K562 (cell line): ENCODE results near the gene SNX9. TPM values are rescaled to one million over a fixed set of nuclear protein-coding genes. Genes with fewer than 3 reads are reported as not detected.

Experiments used
- ATAC-seq: fragments of 200-7000 bp; cut with Tn5 transposase; 3 replicates; pipeline ENCODE4 v1.9.1; 2020; ENCODE audit warnings: moderate library complexity
- BruUV-seq: library from RNA; stranded (reverse); fragments of 400-500 nt; replicated peaks from 2 replicates; lab custom pipeline; 2021; lab: Mats Ljungman, UMichigan
- CTCF ChIA-PET: fragments of 300-600 bp; formaldehyde crosslinking; extraction: SDS; loops from one replicate; lab custom pipeline; 2021; ENCODE audit warnings: low intra/inter-chr PET ratio; lab: Yijun Ruan, JAX
- POLR2A ChIA-PET: fragments of 300-600, 350-650 bp; sonication (Branson Sonifier 250); formaldehyde crosslinking; extraction: SDS; loops from one replicate; lab custom pipeline; 2021; ENCODE audit warnings: antibody characterized with exemption, inconsistent platforms; lab: Yijun Ruan, JAX
- DNase-seq, 4 experiments: peaks; one replicate each; pipeline versions ENCODE4 v3.0.0 to v3.0.0-alpha.2; 2011 to 2018; ENCODE audit warnings: low spot score in 3 of 4, mixed read lengths in 3 of 4; ENCODE audit errors: extremely low read depth in 1 of 4
- FAIRE-seq: peaks from 2 replicates; lab custom pipeline; 2011; peaks lifted over from hg19 to GRCh38; lab: Jason Lieb, UNC
- H2AFZ ChIP-seq: 2 replicates; pipeline ENCODE4 v1.6.0; 2011; ENCODE audit warnings: low read depth, low read length, control low read depth, inconsistent platforms
- H3K27ac ChIP-seq: fragments of 200-600 bp; 3 replicates; pipeline ENCODE4 v1.8.0; 2011; ENCODE audit warnings: low read depth, mild to moderate bottlenecking, control low read depth, inconsistent platforms, low read length, moderate library complexity, mixed read lengths; ENCODE audit errors: extremely low read depth
- H3K27me3 ChIP-seq, 2 experiments: fragments of 300-600 bp in 1 of 2; 2 replicates in 1 of 2; 3 replicates in 1 of 2; pipeline versions ENCODE4 v1.6.0 to v1.8.0; 2011; ENCODE audit warnings: inconsistent platforms in 2 of 2, low read length in 2 of 2, mild to moderate bottlenecking in 1 of 2, mixed read lengths in 1 of 2, moderate library complexity in 1 of 2; ENCODE audit not compliant: control insufficient read depth in 2 of 2, insufficient read depth in 2 of 2
- H3K36me3 ChIP-seq: fragments of 300-600 bp; 3 replicates; pipeline ENCODE4 v1.8.0; 2011; ENCODE audit warnings: mild to moderate bottlenecking, low read length, inconsistent platforms; ENCODE audit not compliant: control insufficient read depth, insufficient read depth
- H3K4me1 ChIP-seq, 2 experiments: fragments of 200-600 bp in 1 of 2; replicated peaks in 1 of 2; 2 replicates in 1 of 2; 3 replicates in 1 of 2; pipeline versions ENCODE4 v1.5.1 to v1.8.0; 2011; ENCODE audit warnings: inconsistent platforms in 2 of 2, low read length in 2 of 2, mild to moderate bottlenecking in 1 of 2, mixed read lengths in 1 of 2, moderate library complexity in 1 of 2; ENCODE audit not compliant: control insufficient read depth in 2 of 2, insufficient read depth in 2 of 2
- H3K4me2 ChIP-seq: 2 replicates; pipeline ENCODE4 v1.6.1; 2011; ENCODE audit warnings: low read length, control low read depth, inconsistent platforms, mixed read lengths; ENCODE audit not compliant: insufficient read depth
- H3K4me3 ChIP-seq: fragments of 200-600 bp; sonication (generic), shearing (Covaris generic); 2 replicates; pipeline ENCODE4 v1.5.1; 2016; ENCODE audit warnings: control low read depth, inconsistent platforms
- H3K79me2 ChIP-seq: fragments of 200-600 bp; 3 replicates; pipeline ENCODE4 v1.8.0; 2011; ENCODE audit warnings: low read length, inconsistent platforms; ENCODE audit not compliant: control insufficient read depth, insufficient read depth
- H3K9ac ChIP-seq, 2 experiments: 2 replicates each; pipeline versions ENCODE4 v1.6.0 to v1.6.1; 2011; ENCODE audit warnings: low read depth in 2 of 2, low read length in 2 of 2, control low read depth in 1 of 2, inconsistent platforms in 1 of 2, mild to moderate bottlenecking in 1 of 2, mixed read lengths in 1 of 2; ENCODE audit not compliant: insufficient read depth in 1 of 2
- H3K9me1 ChIP-seq: one replicate; pipeline ENCODE4 v1.6.0; 2011; ENCODE audit warnings: inconsistent platforms, mild to moderate bottlenecking, low read length, moderate library complexity; ENCODE audit not compliant: control insufficient read depth, insufficient read depth
- H3K9me3 ChIP-seq: replicated peaks from 2 replicates; pipeline ENCODE4 v1.5.1; 2011; ENCODE audit warnings: low read depth, low read length, inconsistent platforms; ENCODE audit not compliant: control insufficient read depth, insufficient read depth
- H4K20me1 ChIP-seq: replicated peaks from 2 replicates; pipeline ENCODE4 v1.6.1; 2011; ENCODE audit warnings: low read length, inconsistent platforms, mixed read lengths; ENCODE audit not compliant: control insufficient read depth, insufficient read depth
- CHD4 ChIP-seq: fragments of 200-600 bp; sonication (generic); IDR thresholded peaks from 3 replicates; pipeline ENCODE4 v1.6.1; 2012; ENCODE audit warnings: low read depth, mild to moderate bottlenecking, mixed read lengths, low read length, inconsistent platforms; ENCODE audit not compliant: insufficient read depth, insufficient replicate concordance, poor library complexity, severe bottlenecking
- MED1 ChIP-seq: sonication (generic); formaldehyde crosslinking; IDR thresholded peaks from 2 replicates; pipeline ENCODE4 v1.8.1; 2023; ENCODE audit warnings: missing genetic modification reagents, borderline replicate concordance
- WGBS: fragments of 100-300 bp; shearing (Covaris generic); methylation state at CpG from one replicate; pipeline ENCODE4 v1.1.6; 2016; ENCODE audit warnings: low coverage, mixed read lengths; ENCODE audit not compliant: insufficient coverage; ENCODE audit errors: missing lambda C conversion rate; 5-methylcytosine and 5-hydroxymethylcytosine counted together
- in situ Hi-C: fragments of 300-500 bp; cut with MboI; formaldehyde crosslinking; loops from 4 replicates; pipeline ENCODE4 v1.15.0; 2018; ENCODE audit warnings: inconsistent platforms, mixed read lengths
- intact Hi-C: fragments of 100-400 bp; cut with micrococcal nuclease; formaldehyde crosslinking; loops from 2 replicates; pipeline ENCODE4 v1.14.2; 2022
- polyA plus RNA-seq, 8 experiments: library from polyadenylated mRNA; depleted of rRNA in 4 of 8; stranded (reverse) in 5 of 8; unstranded in 3 of 8; fragments of >200 nt; fragmentation: Nextera tagmentation in 2 of 8; fragmentation: Illumina TruSeq in 1 of 8; extraction: Ambion mirVana in 2 of 8; extraction: Trizol in 1 of 8; gene quantifications; 2 replicates each; pipeline versions ENCODE4 v1.2.1 to v1.2.3, GENCODE V29; 2011 to 2014; ENCODE audit warnings: inconsistent platforms in 1 of 8, missing spikeins in 1 of 8
- total RNA-seq, 7 experiments: library from RNA; depleted of rRNA in 6 of 7; stranded (reverse); fragments of >200 nt in 6 of 7; fragmentation: Illumina TruSeq in 2 of 7; extraction: Trizol in 2 of 7; gene quantifications; 2 replicates each; pipeline versions ENCODE4 v1.2.1 to v1.2.3, GENCODE V29; 2011 to 2021; ENCODE audit warnings: low replicate concordance in 1 of 7

SNX9 gene
- total and polyA plus RNA-seq, 9 of the 15 experiments (the other 6 are each of a cell fraction or from before 2014, with no cell fraction given) = 6.0 to 81.7 (median 57.1) TPM

- FAIRE-seq (no peak), DNase-seq (no peak), ATAC-seq (no peak)
- Histone ChIP-seq H3K79me2 (no peaks in the 10 kb centered on the region), H3K27ac (no peak overlapping the region), H4K20me1 (no peaks in the 10 kb centered on the region), H3K27me3 (no peaks in the 10 kb centered on the region), H3K4me1 (peaks cover 6 to 18% of the 10 kb centered on the region in 2 experiments), H3K9me3 (peaks cover 9% of the 10 kb centered on the region; the same call in 1 of the 2 replicates), H3K4me2 (no peak overlapping the region), H3K9me1 (no peaks in the 10 kb centered on the region), H3K36me3 (no peaks in the 10 kb centered on the region), H2AFZ (no peak overlapping the region), H3K4me3 (no peak overlapping the region), H3K9ac (no peak overlapping the region)
- CTCF ChIA-PET = no interaction called here
- in situ Hi-C loops = no loop called here
- intact Hi-C loops = no loop called here
- WGBS = 65% methylated on average over 5 of the region's 5 CpGs
- POLR2A ChIA-PET = interaction anchor here (0.6 to 1.4 kb wide), 3 partner anchors 10 to 22 kb away, joined by 3 to 4 read pairs (median 3); no protein-coding TSS in a partner anchor
- no TSS peak for BruUV-seq
- no peak for TF ChIP-seq CHD4
- 0 out of 2 replicates have a peak, but pooled peaks have one; percentile 29 for TF ChIP-seq MED1 (CRISPR knock-in tag)
Observed at GRCh38 chr6:157961153-157961831, 138.2 kb downstream of the SNX9 start.
